HG03558 (cell line): Measurements from ENCODE around the gene SPATA16.
"Not testable (repeated sequence)": the region's sequence is repeated elsewhere in the genome, so short reads cannot be mapped to it uniquely, and the experiment has no call there.

Source experiments
- ATAC-seq: cut with Tn5 transposase; IDR thresholded peaks from one replicate; pipeline ENCODE4 v1.9.1; 2021; ENCODE audit warnings: moderate number of reproducible peaks; ENCODE audit not compliant: unreplicated experiment; ENCODE audit errors: extremely low read depth

SPATA16 gene, protein sequence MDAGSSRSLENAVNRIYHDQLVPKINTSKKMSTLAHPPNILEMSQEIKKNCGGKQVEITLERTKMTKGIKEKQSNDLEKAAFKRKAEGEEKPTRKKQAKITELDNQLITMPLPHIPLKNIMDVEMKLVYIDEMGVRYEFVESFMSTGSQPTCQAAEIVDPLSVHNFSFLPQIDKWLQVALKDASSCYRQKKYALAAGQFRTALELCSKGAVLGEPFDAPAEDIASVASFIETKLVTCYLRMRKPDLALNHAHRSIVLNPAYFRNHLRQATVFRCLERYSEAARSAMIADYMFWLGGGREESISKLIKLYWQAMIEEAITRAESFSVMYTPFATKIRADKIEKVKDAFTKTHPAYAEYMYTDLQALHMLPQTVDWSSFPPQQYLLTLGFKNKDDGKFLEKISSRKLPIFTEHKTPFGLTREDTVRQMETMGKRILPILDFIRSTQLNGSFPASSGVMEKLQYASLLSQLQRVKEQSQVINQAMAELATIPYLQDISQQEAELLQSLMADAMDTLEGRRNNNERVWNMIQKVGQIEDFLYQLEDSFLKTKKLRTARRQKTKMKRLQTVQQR

DNA sequence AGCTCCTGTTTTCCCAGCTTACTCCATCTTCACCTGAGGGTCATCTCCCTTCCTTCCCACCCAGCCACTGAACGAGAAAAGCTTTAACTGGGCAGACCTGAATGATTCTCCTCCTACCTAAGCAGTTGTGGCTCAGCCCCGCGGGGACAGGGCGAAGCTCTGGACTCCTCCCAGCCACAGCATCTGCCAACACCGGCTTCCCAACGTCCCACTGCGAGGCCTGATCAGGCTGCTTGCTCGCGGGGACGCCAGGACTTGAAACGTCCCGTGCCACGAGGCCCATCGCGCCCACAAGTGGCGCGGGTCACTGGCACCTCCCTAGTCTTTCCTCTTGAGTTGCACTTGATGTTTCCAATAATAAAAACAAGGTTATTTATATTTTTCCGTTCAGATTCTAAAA lies at the start of gene SPATA16:
SPATA16 (minus strand) TSS at position 250 of the 400 bp plus-strand sequence. CDS start 23,504 bp downstream, outside the sequence.
- no peak for ATAC-seq

- ATAC-seq: not testable (repeated sequence)
These were observed 42.0 kb upstream of the SPATA16 start for GRCh38 chr3:173183022-173183421.

DNA sequence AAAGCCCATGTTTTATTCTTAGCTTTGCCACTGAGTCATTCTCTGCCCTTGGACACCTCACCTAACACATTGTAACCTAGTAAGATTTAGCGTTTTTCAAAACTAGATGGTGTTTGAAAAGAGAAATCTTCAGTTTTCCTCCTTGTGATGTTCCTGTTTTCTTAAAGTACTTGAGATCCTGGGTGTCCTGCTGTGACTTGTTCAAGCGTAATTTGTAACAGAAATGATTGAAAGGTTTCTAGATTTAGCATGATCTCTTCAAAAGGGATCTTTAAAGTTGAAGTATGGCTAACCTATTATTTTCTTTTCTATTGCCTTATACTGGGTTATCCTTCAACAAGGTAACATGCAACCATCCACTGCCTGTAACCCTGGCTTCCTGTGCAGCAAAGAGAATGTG lies 32.6 kb upstream of the SPATA16 start:
- ATAC-seq: no peak

DNA sequence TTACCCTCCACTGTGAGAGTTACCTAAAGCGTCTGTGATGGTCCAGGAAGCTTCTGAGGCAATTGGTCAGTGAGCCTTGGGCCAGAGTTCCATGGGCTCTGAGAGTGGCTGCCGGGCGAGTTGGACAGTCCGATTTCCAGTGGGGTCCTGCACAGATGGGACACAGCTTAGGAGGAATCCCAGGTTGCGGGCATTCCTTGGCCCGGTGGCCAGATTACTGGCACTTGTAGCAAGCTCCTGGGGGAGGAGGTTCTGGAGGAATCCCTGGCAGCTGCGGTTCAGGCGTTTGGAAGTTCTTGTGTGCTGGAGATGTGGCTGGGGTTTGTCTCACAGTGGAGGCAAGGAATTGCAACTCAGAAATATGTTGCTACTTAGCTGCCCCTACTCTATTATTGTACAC lies 18.1 kb upstream of the SPATA16 start:
- ATAC-seq: not testable (repeated sequence)

- ATAC-seq: not testable (repeated sequence)
These were observed 15.5 kb upstream of the SPATA16 start for GRCh38 chr3:173156533-173156932.

DNA sequence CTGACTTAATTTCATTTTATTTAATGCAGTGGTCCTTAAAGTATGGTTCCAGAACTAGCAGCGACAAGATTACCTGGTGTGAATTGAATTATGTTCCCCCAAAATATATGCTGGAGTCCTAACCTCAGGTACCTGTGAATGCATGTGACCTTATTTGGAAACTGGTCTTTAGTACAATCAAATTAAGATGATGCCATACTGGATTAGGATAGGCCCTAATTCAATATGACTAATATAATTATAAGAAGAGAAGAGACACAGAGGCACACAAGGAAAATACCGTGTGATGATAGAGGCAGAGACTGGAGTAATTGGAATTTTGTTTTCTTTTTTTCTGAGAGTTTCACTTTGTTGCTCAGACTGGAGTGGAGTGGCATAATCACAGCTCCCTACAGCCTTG lies 12.6 kb upstream of the SPATA16 start:
- no peak for ATAC-seq

DNA sequence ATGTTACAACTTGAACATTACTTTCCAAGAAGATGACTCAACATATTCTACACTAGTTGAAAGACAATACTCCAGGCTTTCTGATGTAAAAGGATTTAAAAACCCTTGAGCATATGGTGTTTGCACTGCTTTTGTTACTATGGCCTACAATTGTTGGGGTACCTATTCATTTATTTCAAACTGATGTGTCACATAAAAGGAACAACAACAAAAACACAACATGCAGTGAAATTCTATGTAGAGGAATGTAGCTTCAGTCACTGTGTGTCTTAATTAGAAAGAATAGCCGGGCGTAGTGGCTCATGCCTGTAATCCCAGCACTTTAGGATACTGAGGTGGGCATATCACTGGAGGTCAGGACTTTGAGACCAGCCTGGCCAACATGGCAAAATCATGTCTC lies 1.6 kb downstream of the SPATA16 start:
- no peak for ATAC-seq

DNA sequence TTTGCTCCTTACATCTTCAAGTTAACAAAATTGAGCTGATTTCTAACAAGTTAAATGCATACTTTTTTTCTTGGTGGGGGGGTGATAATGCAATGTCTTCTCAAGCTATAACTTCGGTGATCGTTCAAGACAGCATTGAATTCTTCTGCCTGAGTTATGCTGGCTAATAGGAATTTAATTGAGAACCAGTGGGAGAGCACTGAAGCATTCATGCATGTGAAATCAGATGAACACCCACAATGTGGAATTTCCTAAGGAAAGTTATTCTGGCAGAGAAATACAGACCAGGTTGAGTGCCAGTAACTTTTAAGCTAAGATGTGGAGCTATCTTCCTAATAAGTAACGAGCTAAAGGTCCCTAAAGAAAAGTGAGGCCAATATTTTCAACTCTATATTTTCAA lies 3.0 kb downstream of the SPATA16 start:
- ATAC-seq: no peak

DNA sequence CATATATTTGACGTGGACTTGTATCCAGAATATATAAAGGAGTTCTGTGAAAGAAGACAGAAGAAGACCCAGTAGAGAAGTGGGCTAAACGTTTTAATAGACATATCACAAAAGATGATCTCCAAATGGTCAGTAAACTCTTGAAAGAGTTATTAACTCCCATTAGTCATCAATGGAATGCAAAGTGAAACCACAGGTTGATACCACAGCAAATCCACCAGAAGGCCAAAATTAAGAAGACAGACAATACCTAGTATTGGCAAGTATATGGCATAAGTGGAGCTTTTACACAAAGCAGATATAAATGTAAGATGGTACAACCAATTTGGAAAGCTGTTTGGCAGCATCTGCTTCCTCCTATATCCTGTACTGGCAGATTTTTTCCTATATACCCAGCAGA lies 6.0 kb downstream of the SPATA16 start:
- no peak for ATAC-seq

GRCh38 chr3:173128633-173129032 lies 12.4 kb downstream of the SPATA16 start:
- no peak for ATAC-seq

DNA sequence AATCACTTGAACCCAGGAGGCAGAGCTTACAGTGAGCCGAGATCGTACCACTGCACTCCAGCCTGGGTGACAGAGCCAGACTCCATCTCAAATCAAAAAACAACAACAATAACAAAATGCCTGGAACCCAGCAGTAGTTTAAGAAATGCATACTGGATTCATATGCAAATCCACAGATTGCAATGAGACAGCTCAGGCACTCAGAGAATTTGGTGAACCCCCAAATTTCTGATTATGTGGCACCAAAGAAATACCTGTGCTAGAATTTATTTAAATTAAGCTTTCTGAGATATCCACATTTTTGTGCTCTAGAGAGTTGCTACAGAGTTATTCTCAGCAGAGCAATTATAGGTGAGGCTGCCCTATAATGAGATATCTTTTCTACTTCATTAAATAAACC lies 29.7 kb downstream of the SPATA16 start:
- ATAC-seq: no peak

GRCh38 chr3:173109143-173109542 lies 31.9 kb downstream of the SPATA16 start:
- ATAC-seq: no peak

GRCh38 chr3:173103469-173103868 lies 37.6 kb downstream of the SPATA16 start:
- ATAC-seq: no peak

GRCh38 chr3:173098959-173099358 lies 42.1 kb downstream of the SPATA16 start:
- ATAC-seq: no peak

- no peak for ATAC-seq
These were observed 43.8 kb downstream of the SPATA16 start for GRCh38 chr3:173096994-173097785.

DNA sequence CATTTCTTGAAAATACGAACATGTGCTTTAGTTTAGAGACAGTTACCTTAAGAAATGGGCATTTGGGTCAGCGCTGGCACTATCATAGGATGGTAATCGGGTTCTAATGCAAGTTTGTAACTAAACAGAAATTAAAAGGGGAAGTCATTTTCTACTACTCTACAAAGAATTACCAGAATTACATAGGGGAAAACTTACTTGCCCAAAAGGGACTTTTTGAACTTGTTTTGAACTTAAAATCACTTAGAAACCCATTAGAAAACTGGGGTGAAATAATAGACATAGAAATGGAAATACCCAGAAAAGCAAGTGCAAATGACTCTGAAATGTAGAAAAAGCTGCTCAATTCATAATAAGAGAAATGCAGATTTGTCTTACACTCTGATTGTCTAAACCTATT lies 44.9 kb downstream of the SPATA16 start:
- ATAC-seq: no peak

DNA sequence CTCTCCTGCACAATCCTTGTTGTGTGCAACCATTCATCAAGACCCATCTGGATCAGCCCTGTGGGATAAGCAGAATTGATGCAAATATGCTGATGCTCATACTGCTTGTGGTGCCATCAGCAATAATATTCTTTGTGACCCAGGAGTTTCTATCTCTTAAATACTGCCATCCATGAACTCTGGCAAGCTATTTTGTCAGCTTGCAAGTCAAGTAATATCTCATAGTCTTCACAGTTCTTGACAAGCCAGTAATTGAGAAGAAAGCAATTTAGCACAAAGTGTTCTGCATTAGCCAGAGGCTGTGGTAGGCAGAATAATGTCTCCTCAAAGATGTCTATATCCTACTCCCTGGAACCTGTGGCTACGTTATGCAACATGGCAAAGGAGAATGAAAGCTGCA lies 49.0 kb downstream of the SPATA16 start:
- ATAC-seq: no peak

DNA sequence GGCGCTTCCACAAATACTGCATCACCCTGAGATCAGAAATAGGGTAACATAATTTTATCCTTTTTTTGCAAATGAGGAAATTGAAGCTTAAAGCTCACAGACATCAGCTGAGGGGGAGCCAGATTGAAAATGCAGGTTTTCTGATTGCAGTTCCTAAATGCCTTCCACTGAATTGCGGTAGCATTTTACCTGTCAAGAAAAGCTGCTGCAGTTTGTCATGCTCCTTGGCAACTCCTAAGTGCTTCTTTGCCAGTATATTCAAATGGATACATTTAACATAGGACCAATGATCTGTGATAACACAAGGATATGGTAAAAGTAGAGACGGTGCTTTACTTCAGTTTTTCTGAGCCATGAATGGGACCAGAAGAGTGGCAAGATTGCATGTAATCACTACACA lies 50.5 kb downstream of the SPATA16 start:
- ATAC-seq: no peak

DNA sequence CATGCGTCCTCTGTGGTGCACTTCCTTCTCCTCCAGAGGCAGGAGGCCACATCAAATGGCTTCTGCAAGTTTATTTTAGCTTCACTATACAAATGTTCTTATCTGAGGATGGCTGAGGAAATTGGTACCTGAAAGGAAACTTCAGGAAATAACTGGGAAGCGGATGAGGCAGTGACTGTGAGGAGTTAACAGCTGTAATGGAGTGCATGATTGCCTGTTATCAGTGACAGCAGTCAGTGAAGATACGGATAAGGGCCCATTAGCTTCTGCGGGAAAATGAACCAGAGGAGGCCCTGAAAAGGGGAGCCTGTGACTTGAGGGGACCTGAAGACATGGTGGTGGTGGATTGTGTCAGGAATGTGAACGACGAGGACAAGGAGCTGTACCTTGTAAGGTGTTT lies 51.8 kb downstream of the SPATA16 start:
- no peak for ATAC-seq

- no peak for ATAC-seq
These were observed 62.5 kb downstream of the SPATA16 start for GRCh38 chr3:173078525-173078924.
